A549 (cell line): Measurements from ENCODE around the gene ZDHHC16. TPM values are rescaled to one million over a fixed set of nuclear protein-coding genes. Genes with fewer than 3 reads are reported as not detected.

Experiments used
- ATAC-seq, 2 experiments: fragments of 200-7000 bp in 1 of 2; fragments of >200 bp in 1 of 2; cut with Nextera tagmentation in 1 of 2; cut with Tn5 transposase in 1 of 2; 3 replicates each; pipeline versions ENCODE4 v1.8.0 to v1.9.1; 2018 to 2020; ENCODE audit warnings: mild to moderate bottlenecking in 1 of 2, moderate library complexity in 1 of 2
- CTCF ChIA-PET: fragments of 300-600 bp; sonication (Branson Sonifier 250); formaldehyde crosslinking; extraction: SDS; loops from one replicate; lab custom pipeline; 2021; ENCODE audit warnings: antibody characterized with exemption, inconsistent platforms; lab: Yijun Ruan, JAX
- POLR2A ChIA-PET: fragments of 350-600 bp; formaldehyde crosslinking; extraction: SDS; loops from one replicate; lab custom pipeline; 2021; ENCODE audit warnings: antibody characterized with exemption, inconsistent platforms; lab: Yijun Ruan, JAX
- DNase-seq, 2 experiments: peaks; one replicate each; pipeline versions ENCODE4 v3.0.0 to v3.0.0-alpha.2; 2011 to 2016; ENCODE audit warnings: low read depth in 1 of 2, low spot score in 1 of 2
- FAIRE-seq: peaks from 2 replicates; lab custom pipeline; 2011; peaks lifted over from hg19 to GRCh38; lab: Jason Lieb, UNC
- H3K27ac ChIP-seq, 2 experiments: fragments of >200 bp; sonication (Bioruptor Twin); formaldehyde crosslinking; 3 replicates each; pipeline ENCODE4 v1.5.1; 2016 to 2017
- H3K4me1 ChIP-seq: fragments of >200 bp; sonication (Bioruptor Twin); formaldehyde crosslinking; 3 replicates; pipeline ENCODE4 v1.6.1; 2016
- H3K4me2 ChIP-seq: fragments of >200 bp; sonication (Bioruptor Twin); formaldehyde crosslinking; 3 replicates; pipeline ENCODE4 v1.6.1; 2016
- H3K4me3 ChIP-seq: fragments of >200 bp; sonication (Bioruptor Twin); formaldehyde crosslinking; 3 replicates; pipeline ENCODE4 v1.5.1; 2016
- H3K9me3 ChIP-seq: fragments of >200 bp; sonication (Bioruptor Twin); formaldehyde crosslinking; 3 replicates; pipeline ENCODE4 v1.6.1; 2016
- BCL3 ChIP-seq: fragments of >200 bp; sonication (Bioruptor Twin); formaldehyde crosslinking; IDR thresholded peaks from 3 replicates; pipeline ENCODE4 v1.6.1; 2016
- CHD4 ChIP-seq: fragments of 200-600 bp; sonication (generic); IDR thresholded peaks from 2 replicates; pipeline ENCODE4 v1.6.1; 2016; ENCODE audit warnings: antibody characterized with exemption, mild to moderate bottlenecking, borderline replicate concordance
- CTCF ChIP-seq: fragments of >200 bp; sonication (Bioruptor Twin); formaldehyde crosslinking; IDR thresholded peaks from 3 replicates; pipeline ENCODE4 v1.5.1; 2016
- EP300 ChIP-seq, 2 experiments: fragments of >200 bp; sonication (Bioruptor Twin); formaldehyde crosslinking; IDR thresholded peaks; 2 replicates in 1 of 2; 3 replicates in 1 of 2; pipeline ENCODE4 v1.6.1; 2016 to 2017
- ESRRA ChIP-seq: fragments of 150-350 bp; IDR thresholded peaks from 2 replicates; pipeline ENCODE4 v1.6.1; 2014; ENCODE audit warnings: mild to moderate bottlenecking, low read length, borderline replicate concordance
- FOSL2 ChIP-seq, 2 experiments: fragments of 450-650 bp in 1 of 2; fragments of >200 bp in 1 of 2; sonication (Bioruptor Twin) in 1 of 2; formaldehyde crosslinking; IDR thresholded peaks; 2 replicates each; pipeline versions ENCODE4 v1.5.0 to v1.6.1; 2016 to 2020; ENCODE audit warnings: mild to moderate bottlenecking in 1 of 2, moderate library complexity in 1 of 2
- GATA3 ChIP-seq: IDR thresholded peaks from 2 replicates; pipeline ENCODE4 v1.6.1; 2012; ENCODE audit warnings: borderline replicate concordance
- HDAC2 ChIP-seq: fragments of 200-600 bp; sonication (generic); IDR thresholded peaks from 2 replicates; pipeline ENCODE4 v1.6.1; 2016
- HES2 ChIP-seq: fragments of >200 bp; sonication (Bioruptor Twin); formaldehyde crosslinking; IDR thresholded peaks from 2 replicates; pipeline ENCODE4 v1.6.1; 2016
- HOXB13 ChIP-seq: fragments of 250-450 bp; sonication (Bioruptor Pico); IDR thresholded peaks from 2 replicates; pipeline ENCODE4 v1.5.0; 2020; ENCODE audit warnings: low read depth, mild to moderate bottlenecking, moderate library complexity
- JUN ChIP-seq, 2 experiments: fragments of >200 bp; sonication (Bioruptor Twin); formaldehyde crosslinking; IDR thresholded peaks; 2 replicates in 1 of 2; 3 replicates in 1 of 2; pipeline ENCODE4 v1.6.1; 2016 to 2017
- KDM5A ChIP-seq: fragments of 200-600 bp; sonication (generic); IDR thresholded peaks from 2 replicates; pipeline ENCODE4 v1.6.1; 2016; ENCODE audit warnings: antibody characterized with exemption, mild to moderate bottlenecking
- MAZ ChIP-seq: fragments of 150-350 bp; IDR thresholded peaks from 2 replicates; pipeline ENCODE4 v1.6.1; 2014; ENCODE audit warnings: antibody characterized with exemption, low read depth, low read length, borderline replicate concordance
- MYC ChIP-seq: IDR thresholded peaks from 2 replicates; pipeline ENCODE4 v1.6.1; 2012; ENCODE audit warnings: mild to moderate bottlenecking, inconsistent platforms, low read length, improper control_type of control experiment, borderline replicate concordance
- NPAS2 ChIP-seq: fragments of 250-450 bp; sonication (Bioruptor Pico); IDR thresholded peaks from 2 replicates; pipeline ENCODE4 v1.8.0; 2022; ENCODE audit warnings: mild to moderate bottlenecking, moderate library complexity, borderline replicate concordance
- NR3C1 ChIP-seq: fragments of >200 bp; sonication (Bioruptor Twin); formaldehyde crosslinking; IDR thresholded peaks from 3 replicates; pipeline ENCODE4 v1.6.1; 2017
- POLR2A ChIP-seq: IDR thresholded peaks from 2 replicates; pipeline ENCODE4 v1.6.1; 2012; ENCODE audit warnings: mild to moderate bottlenecking, low read length
- POLR2AphosphoS2 ChIP-seq: conservative IDR thresholded peaks from 2 replicates; pipeline ENCODE4 v1.6.1; 2012; ENCODE audit warnings: low read length, improper control_type of control experiment, inconsistent platforms
- SMC3 ChIP-seq: fragments of >200 bp; sonication (Bioruptor Twin); formaldehyde crosslinking; IDR thresholded peaks from 3 replicates; pipeline ENCODE4 v1.6.1; 2018; ENCODE audit warnings: inconsistent platforms
- TFCP2L1 ChIP-seq: fragments of 250-450 bp; sonication (Bioruptor Pico); IDR thresholded peaks from 2 replicates; pipeline ENCODE4 v1.5.0; 2021; ENCODE audit warnings: mild to moderate bottlenecking
- ZSCAN20 ChIP-seq: fragments of 250-450 bp; sonication (Bioruptor Pico); IDR thresholded peaks from 2 replicates; pipeline ENCODE4 v1.8.0; 2022; ENCODE audit warnings: mild to moderate bottlenecking, moderate library complexity
- WGBS: methylation state at CpG from one replicate; pipeline ENCODE4 v1.1.6; 2017; ENCODE audit errors: missing lambda C conversion rate; 5-methylcytosine and 5-hydroxymethylcytosine counted together
- polyA plus RNA-seq, 4 experiments: library from polyadenylated mRNA; depleted of rRNA in 3 of 4; stranded (reverse); fragments of >200 nt; fragmentation: RNase III in 1 of 4; extraction: RNeasy Plus Mini Kit Qiagen cat#74134 plus additional on column Dnase treatment in 1 of 4; gene quantifications; 2 replicates in 3 of 4; 3 replicates in 1 of 4; pipeline ENCODE4 v1.2.3, GENCODE V29; 2011 to 2017
- TF ChIP-seq, protein P1 (sequence below): fragments of 450-650 bp; IDR thresholded peaks from 2 replicates; pipeline ENCODE4 v1.6.1; 2014; ENCODE audit warnings: antibody characterized with exemption
- TF ChIP-seq, protein P2 (sequence below): fragments of 250-450 bp; sonication (Bioruptor Pico); IDR thresholded peaks from 2 replicates; pipeline ENCODE4 v1.5.0; 2020; ENCODE audit warnings: low read depth, mild to moderate bottlenecking, moderate library complexity
- TF ChIP-seq, protein P3 (sequence below): IDR thresholded peaks from 2 replicates; pipeline ENCODE4 v1.6.1; 2012; ENCODE audit warnings: low read depth, borderline replicate concordance
- TF ChIP-seq, protein P4 (sequence below): IDR thresholded peaks from 2 replicates; pipeline ENCODE4 v1.6.1; 2012

Gene ZDHHC16
- polyA plus RNA-seq, 2 of the 4 experiments (the other 2 are of a cell fraction): 47.7 to 57.0 TPM

GRCh38 chr10:97494151-97494550, 48.2 kb downstream of the ZDHHC16 start (continued):
- TF ChIP-seq ZSCAN20 (CRISPR knock-in tag) (no peak), HOXB13 (CRISPR knock-in tag) (no peak), NR3C1 (no peak), MAZ (no peak), POLR2AphosphoS2 (no peak)

- Histone ChIP-seq H3K4me1 (peaks cover 19% of the 10 kb centered on the region; the same call in 2 of the 3 replicates), H3K27ac (no peak overlapping the region), H3K4me3 (no peak overlapping the region), H3K4me2 (no peak overlapping the region), H3K9me3 (no peaks in the 10 kb centered on the region)
- ATAC-seq: no peak
- ChIA-PET CTCF (interaction anchor here (0.7 to 1.8 kb wide), 3 partner anchors 31 to 77 kb away, joined by 3 to 6 read pairs (median 5); no protein-coding TSS in a partner anchor), POLR2A (no interaction called here)
- FAIRE-seq: peak; percentile 23
- no peak for DNase-seq
- TF ChIP-seq GATA3: no peak
- no peak for TF ChIP-seq CHD4
- TF ChIP-seq CTCF: no peak
- TF ChIP-seq HES2: no peak
- no peak for TF ChIP-seq POLR2A
- no peak for TF ChIP-seq TFCP2L1 (CRISPR knock-in tag)
- no peak for TF ChIP-seq EP300 (IDR thresholded peaks at IDR 0.05)
- TF ChIP-seq, protein P1, sequence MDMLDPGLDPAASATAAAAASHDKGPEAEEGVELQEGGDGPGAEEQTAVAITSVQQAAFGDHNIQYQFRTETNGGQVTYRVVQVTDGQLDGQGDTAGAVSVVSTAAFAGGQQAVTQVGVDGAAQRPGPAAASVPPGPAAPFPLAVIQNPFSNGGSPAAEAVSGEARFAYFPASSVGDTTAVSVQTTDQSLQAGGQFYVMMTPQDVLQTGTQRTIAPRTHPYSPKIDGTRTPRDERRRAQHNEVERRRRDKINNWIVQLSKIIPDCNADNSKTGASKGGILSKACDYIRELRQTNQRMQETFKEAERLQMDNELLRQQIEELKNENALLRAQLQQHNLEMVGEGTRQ: no peak
- TF ChIP-seq, protein P2, sequence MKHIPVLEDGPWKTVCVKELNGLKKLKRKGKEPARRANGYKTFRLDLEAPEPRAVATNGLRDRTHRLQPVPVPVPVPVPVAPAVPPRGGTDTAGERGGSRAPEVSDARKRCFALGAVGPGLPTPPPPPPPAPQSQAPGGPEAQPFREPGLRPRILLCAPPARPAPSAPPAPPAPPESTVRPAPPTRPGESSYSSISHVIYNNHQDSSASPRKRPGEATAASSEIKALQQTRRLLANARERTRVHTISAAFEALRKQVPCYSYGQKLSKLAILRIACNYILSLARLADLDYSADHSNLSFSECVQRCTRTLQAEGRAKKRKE: no peak
- WGBS: 70% methylated on average over 7 of the region's 7 CpGs
These were observed 49.0 kb downstream of the ZDHHC16 start for GRCh38 chr10:97494863-97495506.

DNA sequence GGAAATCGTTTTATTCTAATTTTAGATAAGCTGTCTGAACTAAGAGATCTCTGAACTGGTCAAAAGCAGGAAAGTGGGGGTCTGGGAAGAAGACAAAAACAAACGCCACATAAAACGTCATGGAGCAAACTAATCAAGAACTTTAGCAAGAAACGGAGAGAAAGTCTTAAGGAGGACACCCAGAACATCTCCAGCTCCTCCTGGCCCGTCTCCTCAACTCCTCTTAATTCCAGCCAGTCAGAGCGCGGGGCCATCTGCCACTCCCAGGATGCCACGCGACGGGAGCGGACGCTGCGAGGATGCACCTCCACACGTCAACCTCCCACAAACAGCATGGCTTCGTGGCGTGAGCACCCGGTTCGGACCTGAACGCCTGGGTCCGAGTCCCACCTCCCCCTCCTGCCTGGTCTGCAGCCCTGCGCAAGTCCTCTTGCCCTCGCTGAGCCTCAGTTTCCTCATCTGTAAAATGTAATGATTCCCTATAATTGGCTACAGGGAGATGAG, 51.6 kb downstream of the ZDHHC16 start:
- ChIA-PET CTCF (interaction anchor here (1.2 to 2.1 kb wide), 2 partner anchors 37 to 77 kb away, joined by 3 to 4 read pairs; no protein-coding TSS in a partner anchor), POLR2A (interaction anchor here (0.6 to 1.0 kb wide), 8 partner anchors 9 to 190 kb away, joined by 3 to 5 read pairs (median 3); partner anchors contain the start of gene AVPI1)
- Histone ChIP-seq H3K4me2 (peak overlapping the region; percentile 97), H3K9me3 (no peaks in the 10 kb centered on the region), H3K27ac (peak overlapping the region; percentile 85 to 96), H3K4me1 (peaks cover 23% of the 10 kb centered on the region; the same call in 2 of the 3 replicates), H3K4me3 (peak overlapping the region; percentile 74)
- DNase-seq (peak; percentile 89 to 97), ATAC-seq (peak; percentile 81 to 83), FAIRE-seq (peak; percentile 87)
- TF ChIP-seq, protein P3, sequence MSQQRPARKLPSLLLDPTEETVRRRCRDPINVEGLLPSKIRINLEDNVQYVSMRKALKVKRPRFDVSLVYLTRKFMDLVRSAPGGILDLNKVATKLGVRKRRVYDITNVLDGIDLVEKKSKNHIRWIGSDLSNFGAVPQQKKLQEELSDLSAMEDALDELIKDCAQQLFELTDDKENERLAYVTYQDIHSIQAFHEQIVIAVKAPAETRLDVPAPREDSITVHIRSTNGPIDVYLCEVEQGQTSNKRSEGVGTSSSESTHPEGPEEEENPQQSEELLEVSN: peak; percentile 66
- peak; percentile 83; the same call in 1 of the 2 replicates for TF ChIP-seq MYC
- TF ChIP-seq FOSL2 (IDR thresholded peaks at IDR 0.05): no peak
- TF ChIP-seq FOSL2 (CRISPR knock-in tag; IDR thresholded peaks at IDR 0.05): no peak
- 0 out of 2 replicates have a peak, but pooled peaks have one; percentile 14 for TF ChIP-seq NPAS2 (CRISPR knock-in tag)
- TF ChIP-seq, protein P4, sequence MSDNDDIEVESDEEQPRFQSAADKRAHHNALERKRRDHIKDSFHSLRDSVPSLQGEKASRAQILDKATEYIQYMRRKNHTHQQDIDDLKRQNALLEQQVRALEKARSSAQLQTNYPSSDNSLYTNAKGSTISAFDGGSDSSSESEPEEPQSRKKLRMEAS: peak; percentile 87
- TF ChIP-seq ESRRA: no peak
- TF ChIP-seq KDM5A: peak; percentile 45; the same call in 1 of the 2 replicates
- 0 out of 2 replicates have a peak, but pooled peaks have one; percentile 62 for TF ChIP-seq HDAC2
- TF ChIP-seq BCL3: 0 out of 3 replicates have a peak, but pooled peaks have one; percentile 9
- peak; percentile 82 for TF ChIP-seq POLR2A
- TF ChIP-seq JUN (IDR thresholded peaks at IDR 0.05): 0 out of 5 replicates have a peak, but pooled peaks of 1 of the 2 experiments have one; percentile 45
- no peak for TF ChIP-seq HES2
- TF ChIP-seq SMC3: no peak
- TF ChIP-seq, all 56 proteins: peak for 9
- under 1% methylated on average over 22 of the region's 22 CpGs for WGBS
